Colonic mucosa (tissue), 4 donors: Measurements from ENCODE around the gene CPXM1. TPM values are rescaled to one million over a fixed set of nuclear protein-coding genes. Genes with fewer than 3 reads are reported as not detected.
"Not testable (repeated sequence)": the region's sequence is repeated elsewhere in the genome, so short reads cannot be mapped to it uniquely, and the experiment has no call there.

Experiments used
- DNase-seq: peaks from one replicate; pipeline ENCODE4 v3.0.0-alpha.2; 2020
- H3K27ac ChIP-seq: fragments of 200-600 bp; one replicate; pipeline ENCODE4 v1.8.0; 2021
- H3K27me3 ChIP-seq: fragments of 200-600 bp; one replicate; pipeline ENCODE4 v1.8.0; 2021
- H3K36me3 ChIP-seq: fragments of 200-600 bp; one replicate; pipeline ENCODE4 v1.8.0; 2021
- H3K4me1 ChIP-seq: fragments of 200-600 bp; one replicate; pipeline ENCODE4 v1.8.0; 2021; ENCODE audit warnings: mild to moderate bottlenecking
- H3K4me3 ChIP-seq: fragments of 200-600 bp; one replicate; pipeline ENCODE4 v1.8.0; 2021
- H3K9ac ChIP-seq, 2 donors: one replicate each; pipeline ENCODE4 v1.7.0; 2013; ENCODE audit warnings: control low read depth in 2 of 2, low read depth in 2 of 2, low read length in 2 of 2
- H3K9me3 ChIP-seq: fragments of 200-600 bp; one replicate; pipeline ENCODE4 v1.8.0; 2021
- intact Hi-C: fragments of 100-400 bp; cut with DNase I; formaldehyde crosslinking; loops from one replicate; pipeline ENCODE4 v1.14.1; 2022
- total RNA-seq, 2 donors: library from RNA; stranded (reverse); fragmentation: NEBNext Ultra II Directional in 1 of 2; extraction: Animal tissue kit (Norgen Biotek cat#: 25700) in 1 of 2; gene quantifications; one replicate each; pipeline ENCODE4 v1.2.1, GENCODE V29; 2021
- TF ChIP-seq, protein P1 (sequence below): fragments of 200-600 bp; IDR thresholded peaks from one replicate; pipeline ENCODE4 v1.8.0; 2022; ENCODE audit warnings: antibody characterized with exemption, mild to moderate bottlenecking
- donor health status: healthy.
- donor health status: DM: no; HTN: no; CAD: no.
- donor health status: DM: no; HTN: no; CAD: no.

Gene CPXM1
- total RNA-seq, 2 donors from 2014 or later: 0.98 to 1.1 TPM

DNA sequence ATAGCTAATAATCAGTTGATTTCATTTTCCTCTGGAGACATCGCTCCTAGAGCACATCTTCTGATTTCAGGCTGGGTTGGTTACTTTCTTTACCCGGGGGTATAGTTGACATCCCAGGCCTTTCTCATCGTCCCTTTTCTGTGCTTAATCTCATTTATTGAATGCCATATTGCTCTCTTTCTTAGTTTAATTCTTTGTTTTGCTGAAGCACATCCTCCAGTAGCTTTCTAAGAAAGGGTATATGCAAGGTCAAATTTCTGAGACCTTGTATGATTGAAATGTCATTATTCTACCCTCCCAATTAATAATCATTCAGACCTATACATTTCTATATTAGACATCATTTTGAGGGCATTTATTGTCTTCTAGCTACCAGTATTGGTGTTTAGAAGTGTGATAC, 11.8 kb upstream of the CPXM1 start:
- TF ChIP-seq, protein P1, sequence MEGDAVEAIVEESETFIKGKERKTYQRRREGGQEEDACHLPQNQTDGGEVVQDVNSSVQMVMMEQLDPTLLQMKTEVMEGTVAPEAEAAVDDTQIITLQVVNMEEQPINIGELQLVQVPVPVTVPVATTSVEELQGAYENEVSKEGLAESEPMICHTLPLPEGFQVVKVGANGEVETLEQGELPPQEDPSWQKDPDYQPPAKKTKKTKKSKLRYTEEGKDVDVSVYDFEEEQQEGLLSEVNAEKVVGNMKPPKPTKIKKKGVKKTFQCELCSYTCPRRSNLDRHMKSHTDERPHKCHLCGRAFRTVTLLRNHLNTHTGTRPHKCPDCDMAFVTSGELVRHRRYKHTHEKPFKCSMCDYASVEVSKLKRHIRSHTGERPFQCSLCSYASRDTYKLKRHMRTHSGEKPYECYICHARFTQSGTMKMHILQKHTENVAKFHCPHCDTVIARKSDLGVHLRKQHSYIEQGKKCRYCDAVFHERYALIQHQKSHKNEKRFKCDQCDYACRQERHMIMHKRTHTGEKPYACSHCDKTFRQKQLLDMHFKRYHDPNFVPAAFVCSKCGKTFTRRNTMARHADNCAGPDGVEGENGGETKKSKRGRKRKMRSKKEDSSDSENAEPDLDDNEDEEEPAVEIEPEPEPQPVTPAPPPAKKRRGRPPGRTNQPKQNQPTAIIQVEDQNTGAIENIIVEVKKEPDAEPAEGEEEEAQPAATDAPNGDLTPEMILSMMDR: no peak
- H3K9me3 ChIP-seq: no peaks in the 10 kb centered on the region
- H3K27me3 ChIP-seq: no peaks in the 10 kb centered on the region
- H3K4me3 ChIP-seq: no peak overlapping the region
- intact Hi-C loops: no loop called here
- no peak for DNase-seq
- H3K9ac ChIP-seq: no peak overlapping the region
- no peaks in the 10 kb centered on the region for H3K4me1 ChIP-seq
- H3K27ac ChIP-seq: no peak overlapping the region
- no peaks in the 10 kb centered on the region for H3K36me3 ChIP-seq

DNA sequence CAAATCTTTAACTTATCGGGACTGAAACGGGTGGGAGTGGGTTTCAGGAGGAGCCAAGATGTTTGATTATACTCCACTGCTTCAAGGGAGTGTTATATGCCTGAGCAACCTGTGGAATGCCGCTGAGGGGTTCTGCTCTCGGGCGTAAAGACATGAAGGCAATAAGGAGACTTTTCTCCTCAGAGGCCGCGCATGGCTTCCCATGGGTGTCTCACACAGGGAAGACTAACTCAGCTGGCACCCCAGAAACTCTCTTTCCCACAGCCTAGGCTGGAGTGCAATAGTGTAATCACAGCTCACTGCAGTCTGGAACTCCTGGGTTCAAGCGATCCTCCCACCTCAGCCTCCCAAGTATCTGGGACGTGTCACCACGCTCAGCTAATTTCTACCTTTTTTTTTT, 9.3 kb upstream of the CPXM1 start:
- no peak overlapping the region for H3K27ac ChIP-seq
- H3K9me3 ChIP-seq: no peaks in the 10 kb centered on the region
- no peak for DNase-seq
- H3K27me3 ChIP-seq: peaks cover 11% of the 10 kb centered on the region
- intact Hi-C loops: no loop called here
- no peaks in the 10 kb centered on the region for H3K4me1 ChIP-seq
- H3K9ac ChIP-seq: no peak overlapping the region
- TF ChIP-seq, protein P1: no peak
- H3K36me3 ChIP-seq: no peaks in the 10 kb centered on the region
- H3K4me3 ChIP-seq: no peak overlapping the region

DNA sequence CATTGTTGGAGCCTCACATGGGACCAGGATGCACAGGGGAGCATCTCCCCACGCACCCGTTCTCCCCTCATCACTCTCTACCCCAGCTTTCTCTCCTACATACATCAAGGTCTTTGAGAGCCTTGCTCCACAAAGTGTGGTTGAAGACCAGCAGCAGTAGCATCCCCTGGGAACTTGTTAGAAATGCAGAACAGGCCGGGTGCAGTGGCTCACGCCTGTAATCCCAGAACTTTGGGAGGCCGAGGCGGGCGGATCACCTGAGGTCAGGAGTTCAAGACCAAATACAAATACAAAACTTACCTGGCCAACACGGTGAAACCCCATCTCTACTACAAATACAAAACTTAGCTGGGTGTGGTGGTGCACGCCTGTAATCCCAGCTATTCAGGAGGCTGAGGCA, 7.5 kb upstream of the CPXM1 start:
- DNase-seq, intact Hi-C loops, H3K9me3 ChIP-seq, H3K36me3 ChIP-seq, H3K4me3 ChIP-seq, H3K4me1 ChIP-seq, H3K9ac ChIP-seq, H3K27ac ChIP-seq: not testable (repeated sequence)
- H3K27me3 ChIP-seq: peaks cover 15% of the 10 kb centered on the region

DNA sequence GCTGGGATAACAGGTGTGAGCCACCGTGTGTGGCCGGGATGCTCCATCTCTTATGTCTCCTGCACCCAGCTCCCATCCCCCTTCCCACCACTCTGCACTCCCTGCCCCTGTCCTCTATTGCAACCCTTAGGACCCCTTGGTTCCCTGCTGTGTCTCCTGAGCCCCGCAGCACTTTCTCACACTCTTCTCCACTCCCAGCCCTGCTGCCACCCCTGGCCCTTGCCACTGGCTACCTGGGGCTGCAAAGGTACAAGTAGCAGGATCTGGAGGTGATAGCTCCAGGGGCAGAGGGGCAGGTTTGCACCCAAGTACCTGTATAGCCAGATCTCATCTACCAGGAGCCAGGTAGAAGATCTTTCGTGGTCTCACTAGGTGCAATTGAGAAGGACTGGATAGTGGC, 6.6 kb upstream of the CPXM1 start:
- Histone ChIP-seq H3K36me3 (no peaks in the 10 kb centered on the region), H3K27ac (no peak overlapping the region), H3K9ac (no peak overlapping the region), H3K9me3 (no peaks in the 10 kb centered on the region), H3K4me3 (no peak overlapping the region), H3K27me3 (peaks cover 15% of the 10 kb centered on the region), H3K4me1 (no peaks in the 10 kb centered on the region)
- intact Hi-C loops: no loop called here
- TF ChIP-seq, protein P1: no peak
- DNase-seq: no peak

DNA sequence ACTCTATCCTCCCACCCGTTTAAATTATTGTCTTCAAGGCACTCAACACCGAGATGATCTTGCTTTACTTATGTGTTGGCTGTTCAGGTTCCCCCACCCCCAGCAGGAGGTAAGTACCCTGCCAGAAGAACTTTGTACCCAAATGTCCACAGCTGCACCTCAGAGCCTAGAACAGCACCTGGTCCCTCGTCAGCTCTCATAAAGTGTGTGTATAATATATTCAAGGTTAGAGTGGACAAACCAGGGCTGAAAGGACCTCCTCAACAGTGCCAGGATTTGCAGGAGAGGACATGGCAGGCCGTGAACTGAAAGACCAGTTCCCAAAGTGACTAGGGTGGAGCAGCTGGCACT, 5.9 kb upstream of the CPXM1 start:
- DNase-seq: no peak
- intact Hi-C loops: no loop called here
- peaks cover 20% of the 10 kb centered on the region for H3K27me3 ChIP-seq

DNA sequence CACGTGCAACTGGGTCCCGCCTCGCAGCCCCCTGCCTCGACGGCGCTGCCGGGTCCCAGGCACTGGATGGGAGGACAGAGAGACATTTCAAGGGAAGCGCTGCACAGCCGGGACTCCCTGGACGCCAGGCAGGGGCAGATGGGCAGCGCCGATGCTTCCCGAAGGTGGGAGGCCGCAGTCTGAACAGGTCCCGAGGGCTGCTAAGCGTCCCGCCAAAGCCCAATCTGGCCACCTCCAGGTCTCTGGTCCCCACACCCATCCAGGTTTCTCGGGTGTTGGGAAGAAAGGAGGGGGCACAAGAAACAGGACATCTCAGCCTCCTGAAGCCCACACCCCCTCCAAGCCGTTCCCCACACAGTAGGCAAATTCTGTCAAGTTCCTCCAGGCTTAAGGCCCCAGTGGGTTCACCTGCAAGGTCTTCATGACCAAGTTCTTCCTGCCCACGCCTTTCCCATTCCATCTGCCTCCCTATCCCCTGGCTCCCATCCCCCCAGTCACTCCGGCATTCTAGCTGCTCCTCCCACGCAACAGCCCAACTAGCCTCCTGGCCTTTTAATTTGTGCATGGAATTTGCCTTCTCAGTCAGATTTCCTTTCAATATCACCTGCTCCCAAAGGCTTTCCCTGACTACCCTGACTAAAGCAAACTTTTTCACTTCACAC, 5.4 kb upstream of the CPXM1 start:
- DNase-seq: no peak
- no peak overlapping the region for H3K4me3 ChIP-seq
- H3K27ac ChIP-seq: no peak overlapping the region
- TF ChIP-seq, protein P1: no peak
- peaks cover 25% of the 10 kb centered on the region for H3K27me3 ChIP-seq
- H3K36me3 ChIP-seq: no peaks in the 10 kb centered on the region
- no peaks in the 10 kb centered on the region for H3K9me3 ChIP-seq
- no peaks in the 10 kb centered on the region for H3K4me1 ChIP-seq
- H3K9ac ChIP-seq: no peak overlapping the region
- intact Hi-C loops: no loop called here

More for the DNA sequence above, 5.9 kb upstream of the CPXM1 start:
- no peak overlapping the region for H3K27ac ChIP-seq
- no peak overlapping the region for H3K9ac ChIP-seq
- TF ChIP-seq, protein P1: no peak
- H3K36me3 ChIP-seq: no peaks in the 10 kb centered on the region
- no peak overlapping the region for H3K4me3 ChIP-seq
- H3K9me3 ChIP-seq: no peaks in the 10 kb centered on the region
- no peaks in the 10 kb centered on the region for H3K4me1 ChIP-seq
